22Rv1 (cell line): ENCODE results near the gene AFAP1L2.

ENCODE experiments used
- CTCF ChIP-seq: fragments of 450-650 bp; IDR thresholded peaks from 2 replicates; pipeline ENCODE4 v1.5.1; 2017; ENCODE audit warnings: mild to moderate bottlenecking
- ZFX ChIP-seq: fragments of 450-650 bp; IDR thresholded peaks from 2 replicates; pipeline ENCODE4 v1.6.1; 2017; ENCODE audit warnings: antibody characterized with exemption, borderline replicate concordance

DNA sequence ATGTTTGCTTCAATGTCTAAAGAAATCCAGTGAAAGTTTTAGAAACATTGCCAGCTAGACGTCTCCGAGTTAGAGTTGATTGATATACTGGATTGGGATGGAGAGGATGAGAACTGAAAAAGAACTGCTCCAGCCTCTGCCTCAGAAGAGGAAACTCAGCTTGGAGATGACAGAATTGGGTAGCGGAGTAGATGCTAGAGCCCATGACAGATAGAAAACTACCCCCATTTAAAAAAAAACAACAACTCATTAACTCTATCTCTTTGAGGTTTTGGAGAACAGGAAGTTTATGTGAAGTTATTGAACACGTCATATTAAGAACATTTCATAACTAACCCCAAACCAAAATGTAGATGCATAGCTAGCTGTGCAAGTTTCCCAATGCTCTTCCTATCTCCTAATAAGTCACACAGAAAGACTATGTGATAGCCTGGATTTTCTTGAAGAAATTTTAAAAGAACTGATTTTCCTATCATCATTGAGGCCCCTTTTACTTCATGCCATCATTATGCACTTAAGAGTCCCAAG, 28.3 kb upstream of the AFAP1L2 start:
- TF ChIP-seq CTCF (no peak), ZFX (no peak)
